Measurements from ENCODE around the gene PDE12. TPM values are rescaled to one million over a fixed set of nuclear protein-coding genes. Genes with fewer than 3 reads are reported as not detected.
A peak's percentile ranks its signal among the peaks of the same experiment; 100 is the strongest.

Gene PDE12
- total RNA-seq (2014; rRNA removed; shearing (Covaris generic); ENCODE audit: low replicate concordance), result 27.7 and 28.5 TPM in 2 replicates

GRCh38 chr3:57555738-57556458 lies at the start of gene PDE12:
Gene PDE12 (plus strand): TSS chr3:57556274. CDS start chr3:57556380, 106 bp downstream.
- Histone ChIP-seq H3K9ac (ENCODE audit: low read length) (peak within 1 kb of the TSS; percentile 92), H3K27ac (ENCODE audit: low read length) (peak within 1 kb of the TSS; percentile 73), H3K9me2 (replicated peaks; ENCODE audit: insufficient read depth, low read length) (no peaks in the 10 kb centered on the region), H3K9me3 (ENCODE audit: low read length) (no peaks in the 10 kb centered on the region), H3K36me3 (ENCODE audit: insufficient read depth, low read length) (peaks cover 17% of the 10 kb centered on the region), H4K20me1 (ENCODE audit: insufficient read depth, low read depth, low read length) (peaks cover 15% of the 10 kb centered on the region; the same call in 1 of the 2 replicates), H3K27me3 (ENCODE audit: low read length) (no peaks in the 10 kb centered on the region), H3K4me3 (ENCODE audit: low read length) (peak within 1 kb of the TSS; percentile 87), H3K79me2 (ENCODE audit: low read length) (peaks cover 60% of the 10 kb centered on the region), H2AFZ (ENCODE audit: low read length) (peak within 1 kb of the TSS; percentile 79), H3K4me2 (ENCODE audit: low read depth, low read length, poor library complexity, severe bottlenecking) (peak within 1 kb of the TSS; percentile 97), H3K4me1 (ENCODE audit: low read length) (peaks cover 36% of the 10 kb centered on the region)
- peak; percentile 94 for DNase-seq

- Histone ChIP-seq H3K79me2 (ENCODE audit: low read length) (no peaks in the 10 kb centered on the region), H3K4me2 (ENCODE audit: low read depth, low read length, poor library complexity, severe bottlenecking) (peak overlapping the region; percentile 19), H3K4me1 (ENCODE audit: low read length) (no peaks in the 10 kb centered on the region), H3K9ac (ENCODE audit: low read length) (no peak overlapping the region), H3K27me3 (ENCODE audit: low read length) (no peaks in the 10 kb centered on the region), H3K4me3 (ENCODE audit: low read length) (no peak overlapping the region), H3K9me2 (replicated peaks; ENCODE audit: insufficient read depth, low read length) (no peaks in the 10 kb centered on the region), H3K27ac (ENCODE audit: low read length) (no peak overlapping the region), H2AFZ (ENCODE audit: low read length) (no peak overlapping the region), H3K9me3 (ENCODE audit: low read length) (no peaks in the 10 kb centered on the region), H3K36me3 (ENCODE audit: insufficient read depth, low read length) (no peaks in the 10 kb centered on the region), H4K20me1 (ENCODE audit: insufficient read depth, low read depth, low read length) (no peaks in the 10 kb centered on the region)
- DNase-seq, result no peak
Measured at GRCh38 chr3:57512166-57512565, 43.9 kb upstream of the PDE12 start.

- no peaks in the 10 kb centered on the region for H3K4me1 ChIP-seq (ENCODE audit: low read length)
- no peaks in the 10 kb centered on the region for H3K9me2 ChIP-seq (replicated peaks; ENCODE audit: insufficient read depth, low read length)
- no peaks in the 10 kb centered on the region for H3K9me3 ChIP-seq (ENCODE audit: low read length)
- no peak overlapping the region for H2AFZ ChIP-seq (ENCODE audit: low read length)
- no peaks in the 10 kb centered on the region for H3K36me3 ChIP-seq (ENCODE audit: insufficient read depth, low read length)
- DNase-seq, result no peak
- H4K20me1 ChIP-seq (ENCODE audit: insufficient read depth, low read depth, low read length), result no peaks in the 10 kb centered on the region
- H3K27me3 ChIP-seq (ENCODE audit: low read length), result no peaks in the 10 kb centered on the region
- no peak overlapping the region for H3K9ac ChIP-seq (ENCODE audit: low read length)
- no peak overlapping the region for H3K27ac ChIP-seq (ENCODE audit: low read length)
- H3K4me3 ChIP-seq (ENCODE audit: low read length), result no peak overlapping the region
- no peaks in the 10 kb centered on the region for H3K79me2 ChIP-seq (ENCODE audit: low read length)
- H3K4me2 ChIP-seq (ENCODE audit: low read depth, low read length, poor library complexity, severe bottlenecking), result no peak overlapping the region
Measured at GRCh38 chr3:57518276-57518915, 37.7 kb upstream of the PDE12 start.

GRCh38 chr3:57530071-57530608 lies 25.9 kb upstream of the PDE12 start:
- no peaks in the 10 kb centered on the region for H3K79me2 ChIP-seq (ENCODE audit: low read length)
- no peaks in the 10 kb centered on the region for H3K4me1 ChIP-seq (ENCODE audit: low read length)
- H3K4me2 ChIP-seq (ENCODE audit: low read depth, low read length, poor library complexity, severe bottlenecking), result no peak overlapping the region
- no peaks in the 10 kb centered on the region for H4K20me1 ChIP-seq (ENCODE audit: insufficient read depth, low read depth, low read length)
- no peaks in the 10 kb centered on the region for H3K27me3 ChIP-seq (ENCODE audit: low read length)
- H3K9me3 ChIP-seq (ENCODE audit: low read length), result no peaks in the 10 kb centered on the region
- H3K9ac ChIP-seq (ENCODE audit: low read length), result no peak overlapping the region
- H3K9me2 ChIP-seq (replicated peaks; ENCODE audit: insufficient read depth, low read length), result no peaks in the 10 kb centered on the region
- DNase-seq, result no peak
- H3K27ac ChIP-seq (ENCODE audit: low read length), result no peak overlapping the region
- H3K36me3 ChIP-seq (ENCODE audit: insufficient read depth, low read length), result no peaks in the 10 kb centered on the region
- H3K4me3 ChIP-seq (ENCODE audit: low read length), result no peak overlapping the region
- no peak overlapping the region for H2AFZ ChIP-seq (ENCODE audit: low read length)

- no peak overlapping the region for H3K4me2 ChIP-seq (ENCODE audit: low read depth, low read length, poor library complexity, severe bottlenecking)
- H4K20me1 ChIP-seq (ENCODE audit: insufficient read depth, low read depth, low read length), result no peaks in the 10 kb centered on the region
- DNase-seq, result no peak
Measured at GRCh38 chr3:57538465-57538864, 17.6 kb upstream of the PDE12 start.

GRCh38 chr3:57544181-57545125 lies 11.6 kb upstream of the PDE12 start, which contains the start of gene DNAH12:
Gene DNAH12 (minus strand): TSS chr3:57544344. CDS start chr3:57542870, 1,474 bp downstream.
- H3K36me3 ChIP-seq (ENCODE audit: insufficient read depth, low read length), result no peaks in the 10 kb centered on the region
- peak within 1 kb of the TSS; percentile 2 for H3K4me2 ChIP-seq (ENCODE audit: low read depth, low read length, poor library complexity, severe bottlenecking)
- peak; percentile 54 for DNase-seq
- H3K4me1 ChIP-seq (ENCODE audit: low read length), result peaks cover 17% of the 10 kb centered on the region
- H3K9me3 ChIP-seq (ENCODE audit: low read length), result no peaks in the 10 kb centered on the region
- no peaks in the 10 kb centered on the region for H3K27me3 ChIP-seq (ENCODE audit: low read length)
- H3K9me2 ChIP-seq (replicated peaks; ENCODE audit: insufficient read depth, low read length), result no peaks in the 10 kb centered on the region
- no peak within 1 kb of the TSS for H3K4me3 ChIP-seq (ENCODE audit: low read length)
- no peak within 1 kb of the TSS for H3K27ac ChIP-seq (ENCODE audit: low read length)
- H4K20me1 ChIP-seq (ENCODE audit: insufficient read depth, low read depth, low read length), result no peaks in the 10 kb centered on the region
- H3K9ac ChIP-seq (ENCODE audit: low read length), result no peak within 1 kb of the TSS
- H3K79me2 ChIP-seq (ENCODE audit: low read length), result no peaks in the 10 kb centered on the region
- H2AFZ ChIP-seq (ENCODE audit: low read length), result no peak within 1 kb of the TSS

More at GRCh38 chr3:57538465-57538864, 17.6 kb upstream of the PDE12 start:
- Histone ChIP-seq H3K36me3 (ENCODE audit: insufficient read depth, low read length) (no peaks in the 10 kb centered on the region), H3K27ac (ENCODE audit: low read length) (no peak overlapping the region), H2AFZ (ENCODE audit: low read length) (no peak overlapping the region), H3K79me2 (ENCODE audit: low read length) (no peaks in the 10 kb centered on the region), H3K27me3 (ENCODE audit: low read length) (no peaks in the 10 kb centered on the region), H3K9ac (ENCODE audit: low read length) (no peak overlapping the region), H3K9me3 (ENCODE audit: low read length) (no peaks in the 10 kb centered on the region), H3K9me2 (replicated peaks; ENCODE audit: insufficient read depth, low read length) (no peaks in the 10 kb centered on the region), H3K4me3 (ENCODE audit: low read length) (no peak overlapping the region), H3K4me1 (ENCODE audit: low read length) (no peaks in the 10 kb centered on the region)

GRCh38 chr3:57545636-57546268 lies 10.3 kb upstream of the PDE12 start:
- Histone ChIP-seq H3K9me3 (ENCODE audit: low read length) (no peaks in the 10 kb centered on the region), H3K9me2 (replicated peaks; ENCODE audit: insufficient read depth, low read length) (no peaks in the 10 kb centered on the region), H3K4me1 (ENCODE audit: low read length) (peaks cover 17% of the 10 kb centered on the region), H3K27ac (ENCODE audit: low read length) (no peak overlapping the region), H3K36me3 (ENCODE audit: insufficient read depth, low read length) (no peaks in the 10 kb centered on the region), H3K9ac (ENCODE audit: low read length) (no peak overlapping the region), H3K4me3 (ENCODE audit: low read length) (no peak overlapping the region), H2AFZ (ENCODE audit: low read length) (no peak overlapping the region), H3K27me3 (ENCODE audit: low read length) (no peaks in the 10 kb centered on the region), H4K20me1 (ENCODE audit: insufficient read depth, low read depth, low read length) (no peaks in the 10 kb centered on the region), H3K79me2 (ENCODE audit: low read length) (no peaks in the 10 kb centered on the region), H3K4me2 (ENCODE audit: low read depth, low read length, poor library complexity, severe bottlenecking) (no peak overlapping the region)
- DNase-seq, result no peak

Data from Karpas-422 (cell line).